ENCODE measurements around the gene RAPGEF3.
A peak's percentile ranks its signal among the peaks of the same experiment; 100 is the strongest.

RAPGEF3 gene

DNA sequence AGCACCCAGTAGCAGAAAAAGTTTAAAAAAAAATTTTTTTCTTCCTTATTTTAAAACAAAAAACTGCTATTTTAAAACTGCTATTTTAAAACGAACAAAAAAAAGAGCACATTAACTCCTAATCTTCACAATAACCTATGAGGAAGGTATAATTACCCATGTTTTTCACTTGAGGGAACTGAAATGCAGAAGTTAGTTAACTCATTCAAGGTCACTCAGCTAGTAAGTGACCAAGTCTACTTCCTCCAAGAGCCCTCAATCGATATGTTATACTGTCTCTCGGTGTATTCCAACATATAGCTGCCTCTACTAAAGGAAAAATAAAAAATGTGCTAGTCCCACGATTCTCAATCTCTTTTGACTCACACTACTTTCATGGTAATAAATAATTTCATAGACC is 60.6 kb downstream of the RAPGEF3 start:
- no peak overlapping the region for H2BK15ac ChIP-seq (ENCODE audit: low read depth, poor library complexity, severe bottlenecking)
- no peaks in the 10 kb centered on the region for H3K4me1 ChIP-seq (ENCODE audit: control insufficient read depth, insufficient read depth, low read depth, low read length)
- H3K36me3 ChIP-seq (ENCODE audit: control insufficient read depth in 1 of 2, insufficient read depth in 2 of 2, low read depth in 1 of 2, low read length in 2 of 2) = peaks cover 3 to 69% of the 10 kb centered on the region in 2 experiments
- DNase-seq = no peak
- H3K18ac ChIP-seq (ENCODE audit: low read depth in 1 of 2, low read length in 2 of 2) = no peak overlapping the region
- no peak overlapping the region for H3K4me2 ChIP-seq (ENCODE audit: low read length, poor library complexity, severe bottlenecking)
- WGBS = 100% methylated on average over 3 of the region's 4 CpGs
- peaks cover 14% of the 10 kb centered on the region for H3K79me1 ChIP-seq (replicated peaks; ENCODE audit: low read length, poor library complexity, severe bottlenecking)
- H3K9me3 ChIP-seq (ENCODE audit: control insufficient read depth, low read length) = no peaks in the 10 kb centered on the region
- no peak overlapping the region for H3K23ac ChIP-seq (ENCODE audit: low read length in 2 of 2)
- H2BK120ac ChIP-seq (ENCODE audit: low read depth, low read length) = no peak overlapping the region
- no peak overlapping the region for H3K9ac ChIP-seq (ENCODE audit: low read length)
- H3K4me3 ChIP-seq (ENCODE audit: insufficient read depth in 1 of 2, low read depth in 1 of 2, low read length in 2 of 2) = no peak overlapping the region
- no peak overlapping the region for H3K27ac ChIP-seq (ENCODE audit: low read length, poor library complexity, severe bottlenecking)
- no peak overlapping the region for H2BK12ac ChIP-seq (ENCODE audit: low read length in 2 of 2)
- no peaks in the 10 kb centered on the region for H3K27me3 ChIP-seq (ENCODE audit: control insufficient read depth in 1 of 2, insufficient read depth in 1 of 2, low read length in 2 of 2)
- no peak overlapping the region for H2AFZ ChIP-seq (ENCODE audit: low read depth, low read length)
- H3K4ac ChIP-seq (ENCODE audit: low read depth in 1 of 2, low read length in 2 of 2) = no peak overlapping the region
- no peak overlapping the region for H2AK5ac ChIP-seq (ENCODE audit: low read length, severe bottlenecking)
- no peak overlapping the region for H4K8ac ChIP-seq (ENCODE audit: low read length)
- no peak overlapping the region for H4K91ac ChIP-seq (ENCODE audit: low read length)
- no peak overlapping the region for H3K14ac ChIP-seq (ENCODE audit: low read length in 2 of 2)
- H2BK5ac ChIP-seq (ENCODE audit: low read depth, low read length, poor library complexity, severe bottlenecking) = no peak overlapping the region

DNA sequence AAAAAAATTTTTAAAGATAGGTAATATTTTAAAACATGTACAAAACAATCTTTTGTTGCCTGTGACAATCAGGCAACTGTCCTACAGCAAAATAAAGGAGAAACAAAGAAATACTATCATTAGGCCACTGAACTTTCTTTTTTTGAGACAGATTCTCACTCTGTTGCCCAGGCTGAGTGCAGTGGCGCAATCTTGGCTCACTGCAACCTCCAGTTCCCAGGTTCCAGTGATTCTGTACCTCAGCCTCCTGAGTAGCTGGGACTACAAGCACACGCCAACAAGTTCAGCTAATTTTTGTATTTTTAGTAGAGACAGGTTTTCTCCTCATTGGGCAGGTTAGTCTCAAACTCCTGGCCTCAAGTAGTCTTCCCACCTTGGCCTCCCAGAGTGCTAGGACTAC is 69.5 kb downstream of the RAPGEF3 start:
- Histone ChIP-seq H3K4me3 (ENCODE audit: insufficient read depth in 1 of 2, low read depth in 1 of 2, low read length in 2 of 2) (no peak overlapping the region), H2AFZ (ENCODE audit: low read depth, low read length) (no peak overlapping the region), H4K8ac (ENCODE audit: low read length) (no peak overlapping the region), H3K4me1 (ENCODE audit: control insufficient read depth, insufficient read depth, low read depth, low read length) (no peaks in the 10 kb centered on the region), H3K4ac (ENCODE audit: low read depth in 1 of 2, low read length in 2 of 2) (no peak overlapping the region), H4K91ac (ENCODE audit: low read length) (no peak overlapping the region), H3K14ac (ENCODE audit: low read length in 2 of 2) (no peak overlapping the region), H2BK15ac (ENCODE audit: low read depth, poor library complexity, severe bottlenecking) (no peak overlapping the region), H3K27me3 (ENCODE audit: control insufficient read depth in 1 of 2, insufficient read depth in 1 of 2, low read length in 2 of 2) (no peaks in the 10 kb centered on the region), H3K18ac (ENCODE audit: low read depth in 1 of 2, low read length in 2 of 2) (no peak overlapping the region), H3K9me3 (ENCODE audit: control insufficient read depth, low read length) (no peaks in the 10 kb centered on the region), H2BK12ac (ENCODE audit: low read length in 2 of 2) (no peak overlapping the region), H2BK120ac (ENCODE audit: low read depth, low read length) (no peak overlapping the region), H2BK5ac (ENCODE audit: low read depth, low read length, poor library complexity, severe bottlenecking) (no peak overlapping the region), H3K9ac (ENCODE audit: low read length) (no peak overlapping the region), H3K4me2 (ENCODE audit: low read length, poor library complexity, severe bottlenecking) (no peak overlapping the region), H3K36me3 (ENCODE audit: control insufficient read depth in 1 of 2, insufficient read depth in 2 of 2, low read depth in 1 of 2, low read length in 2 of 2) (peaks cover 10 to 60% of the 10 kb centered on the region in 2 experiments), H3K79me1 (replicated peaks; ENCODE audit: low read length, poor library complexity, severe bottlenecking) (peaks cover 11% of the 10 kb centered on the region), H2AK5ac (ENCODE audit: low read length, severe bottlenecking) (no peak overlapping the region), H3K23ac (ENCODE audit: low read length in 2 of 2) (no peak overlapping the region), H3K27ac (ENCODE audit: low read length, poor library complexity, severe bottlenecking) (no peak overlapping the region)
- DNase-seq = no peak
- WGBS = 98% methylated on average over 2 of the region's 2 CpGs

DNA sequence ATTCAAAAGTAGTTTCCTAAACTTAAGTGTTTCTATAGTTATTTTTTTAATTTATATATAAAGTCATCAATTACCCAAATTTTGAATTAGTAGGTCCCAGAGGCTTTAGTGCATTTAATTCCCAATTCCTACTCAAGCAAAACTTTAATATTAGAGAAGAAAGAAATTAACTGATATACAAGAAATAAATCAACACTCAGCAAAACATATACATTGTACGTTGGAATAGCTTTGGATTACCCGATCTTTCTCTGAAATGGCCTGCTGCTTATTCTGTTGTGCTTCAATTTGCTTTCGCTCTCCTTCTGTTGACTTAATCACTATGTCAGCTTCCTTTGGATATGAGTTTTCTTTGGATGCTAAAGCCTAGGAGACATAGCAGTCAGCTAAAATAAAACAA is 71.0 kb downstream of the RAPGEF3 start:
- no peak overlapping the region for H2AFZ ChIP-seq (ENCODE audit: low read depth, low read length)
- no peak overlapping the region for H3K9ac ChIP-seq (ENCODE audit: low read length)
- no peak overlapping the region for H3K14ac ChIP-seq (ENCODE audit: low read length in 2 of 2)

DNA sequence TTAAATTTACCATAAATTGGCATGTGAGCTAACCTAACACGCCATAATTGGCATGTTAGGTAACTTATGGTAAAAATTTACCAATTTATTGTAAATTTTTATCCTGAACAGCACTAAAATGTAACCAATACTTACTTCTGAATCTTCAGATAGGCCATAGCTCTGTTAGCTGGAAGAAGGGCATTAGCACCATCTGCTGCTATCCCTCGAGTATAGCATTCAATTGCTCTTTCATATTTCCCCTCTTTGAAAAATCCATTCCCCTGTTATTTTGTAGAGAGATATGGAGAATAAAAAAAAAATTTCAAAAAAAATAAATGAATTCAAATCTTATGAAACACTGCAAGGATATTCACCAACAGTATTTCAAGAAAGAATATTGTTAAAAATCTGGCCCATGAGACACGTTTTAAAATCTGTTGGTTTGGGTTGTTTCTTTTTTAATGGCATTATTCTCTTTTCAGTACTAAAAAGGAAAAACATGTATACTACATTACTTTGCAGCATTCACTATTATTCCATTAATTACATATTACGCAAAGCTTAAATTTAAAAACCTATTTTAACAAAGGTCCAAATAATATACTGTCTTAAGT is 71.9 kb downstream of the RAPGEF3 start:
- Histone ChIP-seq H3K27me3 (ENCODE audit: control insufficient read depth in 1 of 2, insufficient read depth in 1 of 2, low read length in 2 of 2) (no peaks in the 10 kb centered on the region), H3K4me1 (ENCODE audit: control insufficient read depth, insufficient read depth, low read depth, low read length) (no peaks in the 10 kb centered on the region), H2BK120ac (ENCODE audit: low read depth, low read length) (no peak overlapping the region), H3K79me1 (replicated peaks; ENCODE audit: low read length, poor library complexity, severe bottlenecking) (peaks cover 9% of the 10 kb centered on the region), H2BK12ac (ENCODE audit: low read length in 2 of 2) (no peak overlapping the region), H3K4me3 (ENCODE audit: insufficient read depth in 1 of 2, low read depth in 1 of 2, low read length in 2 of 2) (no peak overlapping the region), H2BK15ac (ENCODE audit: low read depth, poor library complexity, severe bottlenecking) (no peak overlapping the region), H2AK5ac (ENCODE audit: low read length, severe bottlenecking) (no peak overlapping the region), H3K9me3 (ENCODE audit: control insufficient read depth, low read length) (no peaks in the 10 kb centered on the region), H3K18ac (ENCODE audit: low read depth in 1 of 2, low read length in 2 of 2) (no peak overlapping the region), H3K23ac (ENCODE audit: low read length in 2 of 2) (no peak overlapping the region), H4K8ac (ENCODE audit: low read length) (no peak overlapping the region), H3K4me2 (ENCODE audit: low read length, poor library complexity, severe bottlenecking) (no peak overlapping the region), H3K14ac (ENCODE audit: low read length in 2 of 2) (no peak overlapping the region), H3K27ac (ENCODE audit: low read length, poor library complexity, severe bottlenecking) (no peak overlapping the region), H2AFZ (ENCODE audit: low read depth, low read length) (no peak overlapping the region), H4K91ac (ENCODE audit: low read length) (no peak overlapping the region), H2BK5ac (ENCODE audit: low read depth, low read length, poor library complexity, severe bottlenecking) (no peak overlapping the region), H3K9ac (ENCODE audit: low read length) (no peak overlapping the region), H3K4ac (ENCODE audit: low read depth in 1 of 2, low read length in 2 of 2) (no peak overlapping the region), H3K36me3 (ENCODE audit: control insufficient read depth in 1 of 2, insufficient read depth in 2 of 2, low read depth in 1 of 2, low read length in 2 of 2) (peaks cover 6 to 52% of the 10 kb centered on the region in 2 experiments)
- DNase-seq = peak; percentile 62
- WGBS = no CpG with 5 or more reads among the region's 4 CpGs

More for the DNA sequence above, 71.0 kb downstream of the RAPGEF3 start:
- Histone ChIP-seq H4K8ac (ENCODE audit: low read length) (no peak overlapping the region), H3K36me3 (ENCODE audit: control insufficient read depth in 1 of 2, insufficient read depth in 2 of 2, low read depth in 1 of 2, low read length in 2 of 2) (peaks cover 6 to 55% of the 10 kb centered on the region in 2 experiments), H2BK120ac (ENCODE audit: low read depth, low read length) (no peak overlapping the region), H3K23ac (ENCODE audit: low read length in 2 of 2) (no peak overlapping the region), H2BK12ac (ENCODE audit: low read length in 2 of 2) (no peak overlapping the region), H3K18ac (ENCODE audit: low read depth in 1 of 2, low read length in 2 of 2) (no peak overlapping the region), H2AK5ac (ENCODE audit: low read length, severe bottlenecking) (no peak overlapping the region), H3K4me1 (ENCODE audit: control insufficient read depth, insufficient read depth, low read depth, low read length) (no peaks in the 10 kb centered on the region), H3K9me3 (ENCODE audit: control insufficient read depth, low read length) (no peaks in the 10 kb centered on the region), H4K91ac (ENCODE audit: low read length) (no peak overlapping the region), H3K4me3 (ENCODE audit: insufficient read depth in 1 of 2, low read depth in 1 of 2, low read length in 2 of 2) (no peak overlapping the region), H3K4me2 (ENCODE audit: low read length, poor library complexity, severe bottlenecking) (no peak overlapping the region), H2BK5ac (ENCODE audit: low read depth, low read length, poor library complexity, severe bottlenecking) (no peak overlapping the region), H3K27me3 (ENCODE audit: control insufficient read depth in 1 of 2, insufficient read depth in 1 of 2, low read length in 2 of 2) (no peaks in the 10 kb centered on the region), H2BK15ac (ENCODE audit: low read depth, poor library complexity, severe bottlenecking) (no peak overlapping the region), H3K4ac (ENCODE audit: low read depth in 1 of 2, low read length in 2 of 2) (no peak overlapping the region), H3K79me1 (replicated peaks; ENCODE audit: low read length, poor library complexity, severe bottlenecking) (peaks cover 10% of the 10 kb centered on the region), H3K27ac (ENCODE audit: low read length, poor library complexity, severe bottlenecking) (no peak overlapping the region)
- 75% methylated on average over 3 of the region's 3 CpGs for WGBS
- no peak for DNase-seq

Measured in mesenchymal stem cell (in vitro differentiated cells and primary cell).